Heart left ventricle (tissue), 16 donors: ENCODE measurements around the gene PANK3. TPM values are rescaled to one million over a fixed set of nuclear protein-coding genes. Genes with fewer than 3 reads are reported as not detected.

Source experiments
- ATAC-seq, 4 donors: fragments of 200-7000 bp; cut with Tn5 transposase; one replicate each; pipeline ENCODE4 v1.9.1; 2020 to 2022; ENCODE audit warnings: moderate library complexity in 4 of 4, mild to moderate bottlenecking in 3 of 4, moderate number of reproducible peaks in 1 of 4
- DNase-seq, 5 donors: peaks; one replicate each; pipeline ENCODE4 v3.0.0-alpha.2; 2020
- H3K27ac ChIP-seq, 12 donors: fragments of 200-600 bp; sonication (generic) in 4 of 12; one replicate each; pipeline versions ENCODE4 v1.5.0 to v1.8.0; 2016 to 2022; ENCODE audit warnings: mild to moderate bottlenecking in 2 of 12
- H3K27me3 ChIP-seq, 9 donors: fragments of 200-600 bp; sonication (generic) in 2 of 9; one replicate each; pipeline versions ENCODE4 v1.5.1 to v1.8.0; 2016 to 2022; ENCODE audit warnings: mild to moderate bottlenecking in 3 of 9
- H3K36me3 ChIP-seq, 9 donors: fragments of 200-600 bp; sonication (generic) in 2 of 9; one replicate each; pipeline versions ENCODE4 v1.5.0 to v1.8.0; 2018 to 2022; ENCODE audit warnings: mild to moderate bottlenecking in 2 of 9
- H3K4me1 ChIP-seq, 12 donors: fragments of 200-600 bp; sonication (generic) in 4 of 12; one replicate each; pipeline versions ENCODE4 v1.5.0 to v1.8.0; 2016 to 2022; ENCODE audit warnings: mild to moderate bottlenecking in 3 of 12
- H3K4me3 ChIP-seq, 12 donors: fragments of 200-600 bp; sonication (generic) in 4 of 12; one replicate each; pipeline versions ENCODE4 v1.5.0 to v1.8.0; 2017 to 2022; ENCODE audit warnings: mild to moderate bottlenecking in 9 of 12, moderate library complexity in 4 of 12
- H3K9me3 ChIP-seq, 12 donors: fragments of 200-600 bp; sonication (generic) in 4 of 12; one replicate each; pipeline versions ENCODE4 v1.5.0 to v1.8.0; 2016 to 2022; ENCODE audit warnings: mild to moderate bottlenecking in 1 of 12
- POLR2A ChIP-seq, 2 donors: fragments of 450-650 bp; IDR thresholded peaks; one replicate each; pipeline ENCODE4 v1.6.1; 2017; ENCODE audit warnings: antibody characterized with exemption in 2 of 2, mild to moderate bottlenecking in 2 of 2, moderate library complexity in 2 of 2
- WGBS, 4 donors: extraction: QIAGEN DNeasy Blood & Tissue Kit in 2 of 4; methylation state at CpG; one replicate each; pipeline versions ENCODE4 v1.1.5 to v1.1.7; 2013 to 2018; 5-methylcytosine and 5-hydroxymethylcytosine counted together
- intact Hi-C, 10 donors: fragments of 100-400 bp; cut with DNase I; formaldehyde crosslinking; loops; one replicate each; pipeline versions ENCODE4 v1.11.1 to v1.14.2; 2022
- polyA plus RNA-seq, 2 donors: library from polyadenylated mRNA; stranded (reverse); fragments of 200-250 nt; gene quantifications; one replicate each; pipeline ENCODE4 v1.2.3, GENCODE V29; 2013
- total RNA-seq, 9 donors: library from RNA; depleted of rRNA in 2 of 9; stranded (reverse); fragments of >200 nt in 2 of 9; fragmentation: NEBNext Ultra II Directional in 3 of 9; extraction: Animal tissue kit (Norgen Biotek cat#: 25700) in 3 of 9; gene quantifications; one replicate each; pipeline versions ENCODE4 v1.1.0 to v1.2.4, GENCODE V29; 2016 to 2023
- TF ChIP-seq, protein P1 (sequence below), 12 donors: fragments of 200-600 bp; sonication (generic) in 4 of 12; IDR thresholded peaks; one replicate each; pipeline versions ENCODE4 v1.5.0 to v1.8.0; 2018 to 2022; ENCODE audit warnings: antibody characterized with exemption in 12 of 12, mild to moderate bottlenecking in 5 of 12
- donor health status: ischemic (EF 13 %, LVEDD 7.1; RV severe dilation, severe dysfunction).
- donor health status: healthy with polysubstance abuse.
- donor health status: DM: no; HTN: yes; CAD: no.
- donor health status: DM: no; HTN: no; CAD: no.
- donor health status: ischemic (EF 25% LVEDD 6.9; RV normal size, moderate dysfunction).
- donor health status: ischemic (EF 25% LVEDD 5.7; RV mildly dilated, moderate dysfunction).
- donor health status: healthy.
- donor health status: DM: yes; HTN: yes; CAD: no.
- donor health status: ischemic (EF 35%, LVEDD 5.7; RV mildly dilated, moderate dysfunction).
- donor health status: nonischemic (EF 11% LVEDD 7.7; RV severe dilation, severe dysfunction).
- donor health status: DM: yes; HTN: yes; CAD: no.
- donor health status: PGD.
- donor health status: ischemic (EF 29% LVEDD 5.4; RV normal size, mild dysfunction).
- donor health status: nonischemic (EF 23%, LVEDD 6.1; RV moderate dilation, normal function).

PANK3 gene
- total and polyA plus RNA-seq, 11 donors = 3.8 to 45.4 (median 28.1) TPM

DNA sequence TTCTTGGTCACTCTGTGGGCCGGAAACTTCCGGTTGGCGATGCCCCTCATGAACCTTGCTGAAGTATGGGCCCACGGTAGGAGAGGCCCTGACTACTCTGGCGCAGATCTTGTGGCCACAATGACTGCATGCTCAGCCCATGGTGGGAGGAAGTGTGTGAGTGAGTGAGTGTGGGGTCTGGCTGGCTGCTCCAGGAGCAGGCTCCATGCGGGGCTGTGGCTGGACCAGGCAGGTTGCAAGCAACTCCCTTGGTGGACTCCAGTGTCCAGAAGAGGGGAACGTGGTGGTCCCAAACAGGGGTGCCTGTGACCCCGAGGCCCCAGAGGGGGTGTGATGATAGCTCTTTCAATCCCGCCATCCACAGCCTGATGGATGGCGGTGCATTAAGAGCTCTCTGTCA, 35.5 kb upstream of the PANK3 start:
- no peaks in the 10 kb centered on the region for H3K36me3 ChIP-seq
- DNase-seq (no peak), ATAC-seq (no peak)
- 88 to 96% (median 92%) methylated on average over 7 to 10 of the region's 10 CpGs for WGBS, 4 donors
- H3K4me3 ChIP-seq = no peak overlapping the region
- no peak for TF ChIP-seq POLR2A (IDR thresholded peaks at IDR 0.05)
- TF ChIP-seq, protein P1, sequence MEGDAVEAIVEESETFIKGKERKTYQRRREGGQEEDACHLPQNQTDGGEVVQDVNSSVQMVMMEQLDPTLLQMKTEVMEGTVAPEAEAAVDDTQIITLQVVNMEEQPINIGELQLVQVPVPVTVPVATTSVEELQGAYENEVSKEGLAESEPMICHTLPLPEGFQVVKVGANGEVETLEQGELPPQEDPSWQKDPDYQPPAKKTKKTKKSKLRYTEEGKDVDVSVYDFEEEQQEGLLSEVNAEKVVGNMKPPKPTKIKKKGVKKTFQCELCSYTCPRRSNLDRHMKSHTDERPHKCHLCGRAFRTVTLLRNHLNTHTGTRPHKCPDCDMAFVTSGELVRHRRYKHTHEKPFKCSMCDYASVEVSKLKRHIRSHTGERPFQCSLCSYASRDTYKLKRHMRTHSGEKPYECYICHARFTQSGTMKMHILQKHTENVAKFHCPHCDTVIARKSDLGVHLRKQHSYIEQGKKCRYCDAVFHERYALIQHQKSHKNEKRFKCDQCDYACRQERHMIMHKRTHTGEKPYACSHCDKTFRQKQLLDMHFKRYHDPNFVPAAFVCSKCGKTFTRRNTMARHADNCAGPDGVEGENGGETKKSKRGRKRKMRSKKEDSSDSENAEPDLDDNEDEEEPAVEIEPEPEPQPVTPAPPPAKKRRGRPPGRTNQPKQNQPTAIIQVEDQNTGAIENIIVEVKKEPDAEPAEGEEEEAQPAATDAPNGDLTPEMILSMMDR (IDR thresholded peaks at IDR 0.05) = no peak
- H3K4me1 ChIP-seq = peaks cover 0 to 7% (median 0%) of the 10 kb centered on the region in 12 donors
- intact Hi-C loops = no loop called here
- no peak overlapping the region for H3K27ac ChIP-seq
- H3K9me3 ChIP-seq = no peaks in the 10 kb centered on the region
- H3K27me3 ChIP-seq = no peaks in the 10 kb centered on the region

DNA sequence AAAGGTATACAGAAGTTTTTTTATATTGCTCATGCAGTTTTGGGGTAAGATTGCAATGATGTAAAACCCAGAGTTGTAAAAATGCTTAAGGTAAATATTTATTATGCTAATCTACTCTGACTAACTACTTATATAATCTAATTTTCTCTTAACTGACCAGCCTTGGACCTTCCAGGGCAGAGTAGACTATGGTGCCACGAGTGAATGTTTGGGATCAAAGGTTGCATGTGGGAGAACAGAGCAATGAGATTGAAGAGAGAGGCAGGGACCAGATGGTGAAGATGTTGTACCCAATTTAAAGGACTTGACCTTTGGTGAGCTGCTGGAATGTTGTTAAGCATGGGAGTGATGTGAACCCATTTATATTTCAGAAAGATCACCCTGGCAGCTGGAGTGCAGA, 34.8 kb upstream of the PANK3 start:
- ATAC-seq (no peak), DNase-seq (no peak)
- H3K27ac ChIP-seq = no peak overlapping the region
- WGBS, 4 donors = 56 to 72% (median 58%) methylated on average over 1 of the region's 1 CpG
- H3K36me3 ChIP-seq = no peaks in the 10 kb centered on the region
- no peaks in the 10 kb centered on the region for H3K9me3 ChIP-seq
- TF ChIP-seq, protein P1 (IDR thresholded peaks at IDR 0.05) = no peak
- TF ChIP-seq POLR2A (IDR thresholded peaks at IDR 0.05) = no peak
- H3K4me3 ChIP-seq = no peak overlapping the region
- peaks cover 0 to 7% (median 0%) of the 10 kb centered on the region in 12 donors for H3K4me1 ChIP-seq
- intact Hi-C loops = no loop called here
- H3K27me3 ChIP-seq = no peaks in the 10 kb centered on the region

DNA sequence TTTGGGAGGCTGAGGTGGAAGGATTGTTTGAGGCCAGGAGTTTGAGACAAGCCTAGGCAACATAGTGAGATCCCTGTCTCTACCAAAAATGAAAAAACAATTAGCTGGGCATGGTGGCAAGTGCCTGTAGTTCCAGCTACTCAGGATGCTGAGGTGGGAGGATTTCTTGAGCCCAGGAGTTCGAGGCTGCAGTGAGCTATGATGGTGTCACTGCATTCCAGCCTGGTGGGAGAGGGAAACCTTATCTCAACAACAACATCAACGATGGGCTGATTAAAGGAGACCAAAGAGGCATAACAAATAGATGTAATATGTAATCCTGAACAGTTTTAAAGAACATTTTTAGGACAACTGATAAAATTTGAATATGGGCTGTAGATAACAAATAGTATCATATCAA, 34.2 kb upstream of the PANK3 start:
- Histone ChIP-seq H3K4me3 (no peak overlapping the region), H3K9me3 (no peaks in the 10 kb centered on the region), H3K27me3 (no peaks in the 10 kb centered on the region), H3K27ac (peak overlapping the region in 3 of 12 donors; percentile 13 to 43 (median 35)), H3K4me1 (peaks cover 0 to 7% (median 0%) of the 10 kb centered on the region in 12 donors), H3K36me3 (no peaks in the 10 kb centered on the region)
- no peak for DNase-seq
- ATAC-seq = no peak
- intact Hi-C loops = no loop called here
- TF ChIP-seq, protein P1 (IDR thresholded peaks at IDR 0.05) = no peak
- TF ChIP-seq POLR2A (IDR thresholded peaks at IDR 0.05) = no peak
- WGBS, 4 donors = 26 to 40% (median 34%) methylated on average over 2 of the region's 2 CpGs

DNA sequence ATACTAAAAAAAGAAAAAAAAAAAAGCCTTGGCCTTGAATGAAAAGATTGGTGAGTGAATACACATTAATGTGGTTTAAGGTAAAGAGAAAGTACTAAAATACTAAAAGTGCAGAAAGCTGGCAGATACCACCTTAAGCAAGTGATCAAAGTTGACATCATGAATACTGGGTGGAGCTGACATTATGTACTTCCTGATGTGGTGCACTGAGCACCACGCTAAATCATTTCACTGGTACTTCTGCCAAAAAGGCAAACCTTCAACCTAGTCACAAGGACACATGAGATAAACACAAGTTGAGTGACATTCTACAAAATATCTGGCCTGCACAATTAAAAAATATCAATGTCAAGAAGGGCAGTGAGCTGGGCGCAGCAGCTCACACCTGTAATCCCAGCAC, 33.8 kb upstream of the PANK3 start:
- Histone ChIP-seq H3K4me3 (no peak overlapping the region), H3K9me3 (no peaks in the 10 kb centered on the region), H3K27me3 (no peaks in the 10 kb centered on the region), H3K36me3 (no peaks in the 10 kb centered on the region), H3K4me1 (peaks cover 0 to 7% (median 0%) of the 10 kb centered on the region in 12 donors), H3K27ac (peak overlapping the region in 3 of 12 donors; percentile 13 to 43 (median 35))
- ATAC-seq (peak in 3 of 4 donors; percentile 73 to 83 (median 78)), DNase-seq (no peak)
- intact Hi-C loops = no loop called here
- 18 to 25% (median 23%) methylated on average over 2 of the region's 2 CpGs for WGBS, 4 donors
- TF ChIP-seq, protein P1 (IDR thresholded peaks at IDR 0.05) = no peak
- TF ChIP-seq POLR2A (IDR thresholded peaks at IDR 0.05) = no peak
